Measurements from ENCODE around the gene JARID2.

JARID2 gene

DNA sequence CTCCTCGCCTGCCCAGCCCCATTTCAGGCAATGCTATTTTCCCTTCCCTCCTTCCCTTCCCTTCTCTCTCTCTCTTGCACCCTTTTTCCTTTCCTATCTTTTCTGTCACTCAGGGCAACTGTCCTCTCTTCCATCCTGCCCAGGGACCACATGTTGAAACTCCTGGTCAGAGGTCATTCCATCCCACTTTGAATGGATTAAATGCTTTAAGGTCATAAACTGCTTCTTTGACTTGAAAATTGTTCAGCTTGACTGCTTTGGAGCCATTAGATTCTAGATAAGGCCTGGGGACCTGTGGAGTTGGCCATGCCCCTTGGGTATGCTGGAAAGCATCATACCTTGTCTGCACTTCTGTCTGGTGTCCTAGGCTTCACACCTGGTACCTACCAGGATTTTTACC is 310.8 kb downstream of the JARID2 start:
- DNase-seq (ENCODE audit: low read depth in 4 of 4, low spot score in 1 of 4), result no peak

DNA sequence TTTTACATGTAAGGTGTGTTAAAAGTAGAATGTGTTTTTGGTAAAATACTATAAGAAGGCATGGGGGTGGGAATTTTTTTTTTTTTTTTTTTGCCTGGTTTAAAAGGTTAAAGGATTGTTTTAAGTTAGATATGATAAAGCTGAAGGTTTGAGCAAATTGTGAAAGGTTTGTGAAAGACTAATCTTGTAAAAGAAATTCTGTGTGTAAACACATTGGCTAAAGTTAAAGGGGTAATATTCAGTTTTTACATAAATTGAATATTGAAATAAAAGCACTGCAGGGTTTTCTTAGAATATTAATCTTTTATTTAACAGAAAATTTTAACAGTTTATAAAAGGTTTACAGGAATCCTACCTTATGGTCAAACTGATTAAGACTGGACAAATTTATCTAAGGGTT is 311.3 kb downstream of the JARID2 start:
- no peak for DNase-seq (ENCODE audit: low read depth in 4 of 4, low spot score in 1 of 4)

DNA sequence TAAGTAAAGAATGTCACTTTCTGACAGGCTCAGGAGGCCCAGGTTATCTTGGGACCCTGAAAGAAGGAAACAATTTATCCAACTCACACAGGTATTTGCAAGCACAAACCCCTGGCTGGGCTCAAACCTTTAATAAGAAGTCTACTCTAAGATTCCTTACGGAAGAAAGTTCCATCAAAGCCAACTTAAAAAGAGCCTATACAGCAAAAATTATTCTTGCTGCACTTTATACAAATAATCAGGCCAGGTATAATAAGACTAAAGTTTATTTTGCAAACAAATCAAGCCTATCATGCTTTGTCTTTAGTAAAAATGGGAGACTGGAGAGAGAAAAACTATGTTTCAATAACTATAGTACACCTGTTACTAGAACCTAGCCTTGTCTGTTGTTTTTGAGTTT is 314.8 kb downstream of the JARID2 start:
- no peak for DNase-seq (ENCODE audit: low read depth in 4 of 4, low spot score in 1 of 4)

DNA sequence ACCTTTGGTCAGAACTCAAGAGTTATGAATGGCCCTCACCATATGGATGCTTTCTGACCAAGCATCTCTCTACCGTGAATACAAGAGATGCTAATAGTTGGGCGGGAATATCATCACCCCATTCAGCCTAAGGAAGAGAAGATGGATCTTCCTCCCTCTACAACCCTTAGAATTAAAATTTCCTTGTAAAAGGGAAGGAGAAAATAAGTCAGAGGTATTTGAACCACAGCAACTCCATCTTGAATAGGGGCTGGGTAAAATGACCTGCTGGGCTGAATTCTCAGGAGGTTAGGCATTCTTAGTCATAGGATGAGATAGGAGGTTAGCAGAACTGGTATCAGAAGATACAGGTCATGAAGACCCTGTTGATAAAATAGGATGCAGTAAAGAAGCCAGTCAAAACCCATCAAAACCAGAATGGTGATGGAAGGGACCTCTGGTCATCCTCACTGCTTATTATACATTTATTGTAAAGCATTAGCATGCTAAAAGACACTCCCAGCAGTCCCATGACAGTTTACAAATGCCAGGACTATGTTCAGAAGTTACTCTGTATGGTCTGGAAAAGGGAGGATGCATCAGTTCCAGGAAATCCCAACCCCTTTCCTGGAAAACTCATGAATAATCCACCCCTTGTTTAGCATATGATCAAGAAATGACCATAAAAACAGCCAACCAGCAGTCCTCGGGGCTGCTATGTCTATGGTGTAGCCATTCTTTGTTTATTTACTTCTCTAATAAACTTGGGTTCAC is 315.8 kb downstream of the JARID2 start:
- no peak for DNase-seq (ENCODE audit: low read depth in 4 of 4, low spot score in 1 of 4)

DNA sequence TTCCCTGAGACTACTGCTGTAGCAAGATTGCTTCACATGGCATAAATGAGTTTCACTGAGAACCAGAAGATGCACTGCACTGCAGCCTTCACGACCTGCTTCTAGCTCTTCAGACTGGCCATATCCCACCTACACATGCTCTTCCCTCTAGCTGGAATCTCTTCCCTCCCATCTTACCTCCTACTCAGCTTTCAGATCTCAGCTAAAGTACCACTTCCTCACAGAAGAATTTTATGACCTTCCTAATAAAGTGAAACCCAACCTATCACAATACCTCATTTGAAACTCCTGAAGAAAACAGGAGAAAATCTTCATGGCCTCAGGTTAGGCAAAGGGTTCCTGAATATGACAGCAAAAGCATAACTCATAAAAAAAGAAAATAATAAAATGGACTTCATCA is 317.1 kb downstream of the JARID2 start:
- DNase-seq (ENCODE audit: low read depth in 4 of 4, low spot score in 1 of 4), result no peak

DNA sequence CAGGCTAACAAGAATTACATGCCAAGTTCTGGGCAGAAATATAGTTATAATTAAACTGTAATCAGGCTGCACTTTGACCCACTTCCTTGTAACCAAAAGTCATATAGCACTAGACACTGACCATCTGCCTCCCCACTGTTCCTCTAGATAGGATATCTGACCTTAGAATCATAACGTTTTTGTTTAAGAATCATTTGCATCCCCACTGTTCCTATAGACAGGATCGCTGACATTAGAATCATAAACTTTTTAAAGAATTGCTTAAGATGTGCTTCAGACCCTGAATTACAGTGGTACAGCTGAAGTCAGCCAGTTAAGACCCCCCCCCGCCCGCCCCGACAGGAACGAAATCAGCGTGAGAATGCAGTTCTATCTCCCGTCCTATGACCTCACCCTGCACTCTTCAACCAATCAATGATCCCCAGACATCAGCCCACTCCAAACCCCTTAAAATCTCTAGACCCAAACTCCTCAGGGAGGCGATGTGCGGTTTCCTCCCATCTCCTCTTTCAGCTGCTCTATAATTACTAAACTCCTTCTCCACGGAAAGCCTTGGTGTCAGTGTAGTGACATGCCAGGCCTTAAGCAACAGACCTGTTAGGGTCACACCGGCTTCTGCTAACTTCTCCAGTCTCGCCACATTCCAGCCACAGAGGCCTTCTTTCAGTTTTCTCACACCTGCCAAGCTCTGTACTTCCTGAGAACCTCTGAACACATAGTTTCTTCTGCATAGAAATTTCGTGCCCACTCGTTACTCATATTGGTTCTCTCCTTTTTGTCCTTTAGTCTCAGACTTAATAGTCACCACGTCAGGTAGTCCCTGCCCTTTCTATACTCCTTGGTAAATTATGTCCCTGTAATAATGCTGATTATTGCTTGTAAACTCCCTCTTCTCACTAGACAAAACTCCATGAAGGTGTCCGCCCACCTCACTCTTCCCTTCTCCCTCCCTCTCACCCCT is 323.4 kb downstream of the JARID2 start:
- DNase-seq (ENCODE audit: low read depth in 4 of 4, low spot score in 1 of 4), result no peak

DNA sequence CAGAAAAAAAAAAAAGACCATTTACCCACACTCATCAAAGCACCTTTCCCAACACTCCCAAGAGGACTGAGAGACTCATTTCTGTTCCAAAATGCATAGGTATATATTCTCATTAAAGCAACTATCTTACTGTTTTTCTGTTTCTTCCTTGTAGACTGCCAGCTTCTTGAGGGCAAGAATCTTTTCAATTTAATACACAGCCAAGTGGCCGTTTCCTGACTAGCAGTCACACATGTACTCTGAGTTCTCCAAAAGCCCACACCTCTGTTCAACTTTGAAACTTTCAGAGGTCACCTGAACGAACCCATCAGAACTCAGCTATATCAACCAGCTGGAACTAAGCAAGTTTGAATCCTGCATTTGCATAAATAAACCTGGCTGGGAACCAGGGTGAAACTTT is 324.3 kb downstream of the JARID2 start:
- no peak for DNase-seq (ENCODE audit: low read depth in 4 of 4, low spot score in 1 of 4)
